Thyroid gland (tissue), 4 donors: Measurements from ENCODE around the gene SLC35F1. TPM values are rescaled to one million over a fixed set of nuclear protein-coding genes. Genes with fewer than 3 reads are reported as not detected.

ENCODE experiments used
- DNase-seq, 2 donors: peaks; one replicate each; pipeline ENCODE4 v3.0.0-alpha.2; 2019
- H3K27ac ChIP-seq, 3 donors: fragments of 200-600 bp; sonication (generic); 1 replicate in 2 of 3; 2 replicates in 1 of 3; pipeline ENCODE4 v1.5.1; 2016 to 2019; ENCODE audit warnings: mild to moderate bottlenecking in 1 of 3, moderate library complexity in 1 of 3
- H3K27me3 ChIP-seq: fragments of 200-600 bp; sonication (generic); one replicate; pipeline ENCODE4 v1.5.1; 2019
- H3K36me3 ChIP-seq, 2 donors: fragments of 200-600 bp; sonication (generic); one replicate each; pipeline ENCODE4 v1.5.1; 2016 to 2019
- H3K4me1 ChIP-seq, 2 donors: fragments of 200-600 bp; sonication (generic); one replicate each; pipeline ENCODE4 v1.5.1; 2017 to 2019
- H3K4me3 ChIP-seq, 3 donors: fragments of 200-600 bp; sonication (generic); replicated peaks in 1 of 3; 1 replicate in 2 of 3; 2 replicates in 1 of 3; pipeline ENCODE4 v1.5.1; 2016; ENCODE audit warnings: mild to moderate bottlenecking in 1 of 3
- H3K9me3 ChIP-seq: fragments of 200-600 bp; sonication (generic); one replicate; pipeline ENCODE4 v1.5.1; 2017
- CTCF ChIP-seq, 6 experiments: fragments of 200-600 bp in 3 of 6; fragments of 450-650 bp in 3 of 6; sonication (generic) in 3 of 6; IDR thresholded peaks; one replicate each; pipeline ENCODE4 v1.5.1; 2016 to 2019; ENCODE audit warnings: antibody characterized with exemption in 6 of 6, mild to moderate bottlenecking in 2 of 6, inconsistent platforms in 1 of 6, moderate library complexity in 1 of 6
- POLR2A ChIP-seq, 2 donors: fragments of 450-650 bp; IDR thresholded peaks; one replicate each; pipeline ENCODE4 v1.6.1; 2017; ENCODE audit warnings: antibody characterized with exemption in 2 of 2, mild to moderate bottlenecking in 2 of 2, moderate library complexity in 1 of 2
- WGBS, 2 donors: methylation state at CpG; one replicate each; pipeline ENCODE4 v1.1.5; 2017; 5-methylcytosine and 5-hydroxymethylcytosine counted together
- intact Hi-C: fragments of 100-400 bp; cut with DNase I; formaldehyde crosslinking; loops from one replicate; pipeline ENCODE4 v1.15.1; 2023
- total RNA-seq, 4 donors: library from RNA; depleted of rRNA; stranded (reverse); fragments of >200 nt; gene quantifications; one replicate each; pipeline ENCODE4 v1.2.3, GENCODE V29; 2016

The SLC35F1 gene
- total RNA-seq, 4 donors from 2014 or later = 0.54 to 5.5 (median 1.4) TPM

GRCh38 chr6:118325220-118325860 lies 418.3 kb downstream of the SLC35F1 start:
- no peaks in the 10 kb centered on the region for H3K36me3 ChIP-seq
- no peak for TF ChIP-seq POLR2A (IDR thresholded peaks at IDR 0.05)
- TF ChIP-seq CTCF (IDR thresholded peaks at IDR 0.05) = no peak
- H3K27ac ChIP-seq = no peak overlapping the region
- WGBS, 2 donors = 86 to 88% methylated on average over 10 of the region's 10 CpGs
- no peak for DNase-seq
- no peak overlapping the region for H3K4me3 ChIP-seq
- intact Hi-C loops = no loop called here
- H3K4me1 ChIP-seq = no peaks in the 10 kb centered on the region
- no peaks in the 10 kb centered on the region for H3K27me3 ChIP-seq
- no peaks in the 10 kb centered on the region for H3K9me3 ChIP-seq

GRCh38 chr6:118326712-118327111 lies 419.6 kb downstream of the SLC35F1 start:
- TF ChIP-seq CTCF (IDR thresholded peaks at IDR 0.05) (no peak), POLR2A (IDR thresholded peaks at IDR 0.05) (no peak)
- DNase-seq = no peak
- H3K4me1 ChIP-seq = no peaks in the 10 kb centered on the region
- intact Hi-C loops = no loop called here
- H3K27me3 ChIP-seq = no peaks in the 10 kb centered on the region
- no peak overlapping the region for H3K27ac ChIP-seq
- H3K36me3 ChIP-seq = no peaks in the 10 kb centered on the region
- no peaks in the 10 kb centered on the region for H3K9me3 ChIP-seq
- no peak overlapping the region for H3K4me3 ChIP-seq

- no peaks in the 10 kb centered on the region for H3K36me3 ChIP-seq
- H3K27ac ChIP-seq = no peak overlapping the region
- H3K27me3 ChIP-seq = no peaks in the 10 kb centered on the region
- no peak for TF ChIP-seq POLR2A (IDR thresholded peaks at IDR 0.05)
- TF ChIP-seq CTCF (IDR thresholded peaks at IDR 0.05) = no peak
- H3K4me3 ChIP-seq = no peak overlapping the region
- no peak for DNase-seq
- no peaks in the 10 kb centered on the region for H3K4me1 ChIP-seq
- intact Hi-C loops = no loop called here
- no peaks in the 10 kb centered on the region for H3K9me3 ChIP-seq
Observed at GRCh38 chr6:118327237-118327636, 420.2 kb downstream of the SLC35F1 start.

- Histone ChIP-seq H3K36me3 (no peaks in the 10 kb centered on the region), H3K4me1 (no peaks in the 10 kb centered on the region), H3K4me3 (no peak overlapping the region), H3K27me3 (no peaks in the 10 kb centered on the region), H3K9me3 (no peaks in the 10 kb centered on the region), H3K27ac (no peak overlapping the region)
- whole genome bisulfite sequencing, 2 donors = 86 to 93% methylated on average over 1 of the region's 1 CpG
- DNase-seq = no peak
- intact Hi-C loops = no loop called here
- TF ChIP-seq POLR2A (IDR thresholded peaks at IDR 0.05) = no peak
- no peak for TF ChIP-seq CTCF (IDR thresholded peaks at IDR 0.05)
Observed at GRCh38 chr6:118333772-118334171, 426.7 kb downstream of the SLC35F1 start.

GRCh38 chr6:118334634-118335033 lies 427.6 kb downstream of the SLC35F1 start:
- no peak overlapping the region for H3K4me3 ChIP-seq
- no peak for DNase-seq
- no peaks in the 10 kb centered on the region for H3K36me3 ChIP-seq
- no peaks in the 10 kb centered on the region for H3K27me3 ChIP-seq
- WGBS, 2 donors = 95 to 97% methylated on average over 1 of the region's 1 CpG
- H3K27ac ChIP-seq = no peak overlapping the region
- TF ChIP-seq CTCF (IDR thresholded peaks at IDR 0.05) = no peak
- TF ChIP-seq POLR2A (IDR thresholded peaks at IDR 0.05) = no peak
- intact Hi-C loops = no loop called here
- H3K4me1 ChIP-seq = no peaks in the 10 kb centered on the region
- no peaks in the 10 kb centered on the region for H3K9me3 ChIP-seq
